Activated CD8-positive, alpha-beta memory T cell treated with anti-CD3 and anti-CD28 coated beads for 36 hours (primary cell): ENCODE data around the gene IPCEF1. TPM values are rescaled to one million over a fixed set of nuclear protein-coding genes. Genes with fewer than 3 reads are reported as not detected.
"Not testable (repeated sequence)": the region's sequence is repeated elsewhere in the genome, so short reads cannot be mapped to it uniquely, and the experiment has no call there.

Source experiments
- CTCF ChIA-PET: fragments of 350-600 bp; sonication (Branson Sonifier 250); formaldehyde crosslinking; loops from one replicate; lab custom pipeline; 2021; ENCODE audit warnings: antibody characterized with exemption; lab: Charles Lee
- POLR2A ChIA-PET: fragments of 350-600 bp; sonication (Branson Sonifier 250); formaldehyde crosslinking; loops from one replicate; lab custom pipeline; 2021; ENCODE audit warnings: antibody characterized with exemption; lab: Charles Lee
- total RNA-seq, 2 experiments: library from RNA; stranded (reverse); gene quantifications; one replicate each; pipeline ENCODE4 v1.2.3, GENCODE V29; 2021

Gene IPCEF1
- total RNA-seq, 2 experiments from 2014 or later, result 13.0 to 13.3 TPM

- ChIA-PET CTCF (no interaction called here), POLR2A (no interaction called here)
Measured at GRCh38 chr6:154345811-154346210, 10.8 kb downstream of the IPCEF1 start.

- CTCF ChIA-PET, result no interaction called here
- POLR2A ChIA-PET, result no interaction called here
Measured at GRCh38 chr6:154343473-154344308, 12.9 kb downstream of the IPCEF1 start.

DNA sequence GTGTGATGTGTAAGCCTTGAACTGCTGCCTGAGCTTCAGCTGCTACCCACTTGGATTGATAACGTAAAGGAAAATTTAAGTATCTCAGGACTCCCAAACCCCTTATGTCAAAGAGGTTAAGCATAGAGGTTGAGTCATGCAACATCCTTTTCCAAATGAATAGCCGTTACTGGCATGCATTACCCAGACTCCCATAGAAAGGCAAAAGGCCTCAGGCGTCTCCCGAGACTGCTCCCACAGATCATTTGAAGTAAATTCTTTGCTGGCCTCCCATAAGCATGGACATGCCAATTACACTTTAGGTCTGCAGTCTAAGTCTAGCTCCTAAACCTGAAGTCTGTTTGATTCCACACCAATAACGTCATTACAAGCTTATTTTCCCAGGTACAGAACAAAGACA, 14.7 kb downstream of the IPCEF1 start:
- ChIA-PET POLR2A (no interaction called here), CTCF (no interaction called here)

DNA sequence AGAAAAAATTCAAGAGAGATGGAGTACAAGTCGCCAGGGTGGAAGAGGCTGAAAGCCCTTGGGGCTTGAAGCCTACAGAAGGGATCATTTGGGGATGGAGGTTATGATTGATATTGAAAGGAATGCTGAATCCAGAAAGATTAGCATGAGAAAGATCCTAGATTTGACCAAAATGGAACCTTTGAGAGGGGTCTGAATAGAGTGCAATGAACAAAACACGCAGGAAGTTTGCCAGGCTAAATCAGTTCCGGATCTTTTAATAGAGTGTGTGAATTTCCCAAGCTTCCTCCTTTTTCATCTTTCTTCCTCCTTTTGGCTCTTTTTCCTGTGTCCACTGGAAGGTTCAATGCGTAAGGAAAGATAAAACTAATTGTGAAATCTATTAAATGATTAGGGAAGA, 15.3 kb downstream of the IPCEF1 start:
- ChIA-PET CTCF (no interaction called here), POLR2A (no interaction called here)

- CTCF ChIA-PET, result no interaction called here
- POLR2A ChIA-PET, result no interaction called here
Measured at GRCh38 chr6:154337406-154338005, 19.1 kb downstream of the IPCEF1 start.

DNA sequence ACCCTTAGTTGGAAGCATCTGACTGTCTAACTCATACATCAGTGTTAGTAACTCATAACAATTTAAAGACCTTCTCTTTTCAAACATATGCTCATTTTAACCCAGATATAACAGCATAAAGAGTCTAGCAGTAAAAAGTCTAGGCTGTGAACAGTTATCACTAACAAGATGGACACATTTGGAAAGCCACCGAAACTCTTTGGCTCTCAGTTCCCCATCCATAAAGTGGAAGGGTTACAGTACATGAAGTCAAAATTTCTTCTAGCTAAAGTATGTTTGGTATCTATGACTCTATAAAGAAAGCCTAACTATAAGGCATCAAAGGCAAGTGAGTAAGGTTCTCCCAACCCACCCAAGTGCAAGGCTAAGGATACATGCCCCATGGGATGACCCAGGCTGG, 22.5 kb downstream of the IPCEF1 start:
- CTCF ChIA-PET, POLR2A ChIA-PET: not testable (repeated sequence)

DNA sequence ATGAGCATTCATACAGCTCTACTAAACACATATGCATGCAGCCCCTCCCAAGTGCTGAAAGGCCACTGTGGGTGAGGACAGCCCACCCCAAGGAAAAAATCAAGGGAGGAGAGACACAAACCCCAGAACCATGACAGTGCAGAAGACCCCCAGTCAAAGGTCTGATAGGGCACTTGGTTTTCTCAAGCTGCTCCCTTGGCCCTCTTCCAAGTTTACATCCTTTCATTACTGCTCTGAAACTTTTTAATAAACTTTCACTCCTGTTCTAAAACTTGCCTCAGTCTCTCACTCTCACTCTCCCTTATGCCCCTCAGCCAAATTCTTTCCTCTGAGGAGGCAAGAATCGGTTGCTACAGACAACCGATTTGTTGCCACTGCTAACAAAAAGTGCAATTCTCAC, 24.9 kb downstream of the IPCEF1 start:
- CTCF ChIA-PET, result no interaction called here
- POLR2A ChIA-PET, result no interaction called here

GRCh38 chr6:154329350-154330170, 27.0 kb downstream of the IPCEF1 start:
- ChIA-PET CTCF (no interaction called here), POLR2A (interaction anchor here (0.7 kb wide), 3 partner anchors 27 to 172 kb away, joined by 4 to 5 read pairs (median 4); partner anchors contain the start of gene IPCEF1)

GRCh38 chr6:154327313-154327712, 29.3 kb downstream of the IPCEF1 start:
- POLR2A ChIA-PET, CTCF ChIA-PET: not testable (repeated sequence)

GRCh38 chr6:154325142-154325541, 31.5 kb downstream of the IPCEF1 start:
- ChIA-PET POLR2A (no interaction called here), CTCF (no interaction called here)

GRCh38 chr6:154320181-154320580, 36.4 kb downstream of the IPCEF1 start:
- ChIA-PET POLR2A (no interaction called here), CTCF (no interaction called here)

DNA sequence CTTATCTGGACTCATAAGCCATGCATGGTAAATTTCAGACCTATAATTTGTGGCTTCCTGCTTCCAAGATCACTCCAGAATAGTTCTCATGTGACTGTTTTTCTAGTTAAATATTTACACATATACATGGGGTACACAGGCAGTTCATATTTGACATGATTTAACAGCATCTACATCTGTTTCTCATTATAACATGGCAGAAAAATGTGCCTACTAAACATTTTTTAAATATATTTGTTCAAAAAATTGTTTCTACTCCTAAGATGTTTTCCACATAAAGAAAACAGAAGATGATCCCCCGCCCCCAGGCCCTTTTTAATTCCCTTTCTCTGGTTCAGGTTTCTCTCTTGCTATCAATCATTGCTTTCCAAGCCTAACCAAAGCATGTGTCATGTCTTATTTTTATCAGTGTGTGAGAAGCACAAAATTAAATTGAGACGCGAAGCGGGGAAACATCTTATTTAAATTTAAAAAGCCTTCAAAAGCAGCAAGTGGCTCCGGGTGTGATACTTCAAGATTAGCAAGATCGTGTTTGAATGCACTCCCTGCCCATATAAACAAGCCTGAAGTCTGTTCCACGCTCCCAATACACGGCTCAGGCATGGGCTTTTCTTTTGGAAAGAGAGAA, 37.3 kb downstream of the IPCEF1 start:
- ChIA-PET CTCF (no interaction called here), POLR2A (no interaction called here)

DNA sequence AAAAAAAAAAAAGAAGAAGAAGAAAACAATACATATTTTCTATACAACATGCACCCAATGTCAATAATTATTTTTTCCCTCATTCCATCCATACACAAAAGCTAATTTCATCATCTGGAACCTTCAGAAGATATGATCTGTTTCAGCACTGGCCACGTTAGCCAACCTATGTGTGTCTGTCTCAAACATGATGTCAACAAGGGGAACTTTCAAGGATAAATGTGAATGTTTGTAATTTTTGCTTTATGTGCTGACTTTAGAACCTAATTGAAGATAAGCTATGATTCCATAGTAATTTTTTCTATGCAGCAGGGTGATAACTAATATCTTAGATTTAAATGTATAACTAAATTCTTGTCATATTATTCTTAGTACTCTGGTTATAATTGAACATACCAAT, 37.9 kb downstream of the IPCEF1 start:
- CTCF ChIA-PET, result no interaction called here
- POLR2A ChIA-PET, result no interaction called here

- POLR2A ChIA-PET, result no interaction called here
- CTCF ChIA-PET, result no interaction called here
Measured at GRCh38 chr6:154316131-154316530, 40.5 kb downstream of the IPCEF1 start.

DNA sequence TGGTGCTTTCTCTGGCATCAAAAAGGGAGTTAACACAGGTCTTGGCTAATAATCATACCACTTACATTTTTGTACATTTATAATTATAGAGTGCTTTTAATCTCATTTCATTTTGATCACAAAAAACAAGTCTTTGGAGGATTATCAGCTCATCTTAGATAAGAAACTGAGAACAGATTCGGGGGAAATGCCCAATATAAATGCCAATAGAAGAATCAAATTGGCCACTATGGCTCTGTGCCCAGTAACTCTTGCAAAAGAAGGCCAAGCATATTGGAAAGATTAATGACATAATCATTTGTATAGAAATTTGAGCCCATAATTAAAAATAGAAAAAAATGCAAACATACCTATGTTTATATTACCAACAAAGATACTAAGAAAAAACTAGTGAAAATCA, 42.5 kb downstream of the IPCEF1 start:
- POLR2A ChIA-PET, result interaction anchor here (0.6 kb wide), 1 partner anchor 530 kb away, joined by 5 read pairs; no protein-coding TSS in a partner anchor
- CTCF ChIA-PET, result interaction anchor here (0.7 kb wide), 1 partner anchor 109 kb away, joined by 3 read pairs; no protein-coding TSS in a partner anchor

DNA sequence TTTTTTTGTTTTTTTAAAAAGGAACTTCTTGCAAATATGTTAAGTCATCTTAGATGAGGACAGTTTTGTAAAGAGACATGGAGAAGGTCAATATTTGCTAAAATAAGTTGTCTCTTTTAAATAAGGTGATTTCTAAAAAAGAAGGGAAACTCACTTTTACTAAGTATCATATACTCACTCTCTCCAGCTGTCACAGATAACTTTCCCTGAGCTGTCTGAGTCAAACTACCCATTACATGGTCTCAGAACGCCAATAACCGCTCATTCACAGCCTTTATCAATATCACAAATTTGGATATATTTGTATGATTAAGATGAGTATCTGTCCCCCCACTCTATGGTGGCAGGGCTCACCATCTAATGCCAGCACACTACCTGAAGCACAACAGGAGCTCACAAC, 47.6 kb downstream of the IPCEF1 start:
- CTCF ChIA-PET, result no interaction called here
- POLR2A ChIA-PET, result no interaction called here

GRCh38 chr6:154307696-154308425, 48.7 kb downstream of the IPCEF1 start:
- CTCF ChIA-PET, result no interaction called here
- POLR2A ChIA-PET, result no interaction called here

- POLR2A ChIA-PET, CTCF ChIA-PET: not testable (repeated sequence)
Measured at GRCh38 chr6:154307147-154307546, 49.5 kb downstream of the IPCEF1 start.

- CTCF ChIA-PET, result no interaction called here
Measured at GRCh38 chr6:154306696-154307095, 49.9 kb downstream of the IPCEF1 start.

More at GRCh38 chr6:154306696-154307095, 49.9 kb downstream of the IPCEF1 start:
- POLR2A ChIA-PET, result no interaction called here
